ENCODE results near the gene HRH3. TPM values are rescaled to one million over a fixed set of nuclear protein-coding genes. Genes with fewer than 3 reads are reported as not detected.
A peak's percentile ranks its signal among the peaks of the same experiment; 100 is the strongest.

HRH3 gene
- total and polyA plus RNA-seq, 3 experiments from 2014 or later = not detected

DNA sequence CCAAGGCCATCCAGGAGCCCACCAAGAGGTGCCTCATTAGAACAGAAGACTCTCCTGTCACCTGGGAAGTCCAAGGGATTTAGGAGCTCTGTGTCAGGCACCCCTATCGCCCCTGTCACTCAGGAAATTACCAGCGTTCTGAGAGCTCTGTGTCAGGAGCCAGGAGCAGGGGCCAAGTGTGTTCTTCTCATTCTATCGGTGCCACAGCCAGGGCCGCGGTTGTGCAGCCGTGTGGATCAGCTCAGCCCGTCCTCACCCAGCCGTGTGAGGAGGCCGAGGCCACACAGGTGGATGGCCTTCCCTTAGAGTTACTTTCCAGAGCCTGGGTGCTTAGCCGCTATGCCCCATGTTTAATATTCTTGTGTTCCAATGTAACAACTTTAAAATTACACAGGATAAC lies 27.4 kb downstream of the HRH3 start:
- H3K27ac Mint-ChIP-seq = no peak overlapping the region
- peaks cover 0 to 51% (median 8%) of the 10 kb centered on the region in 3 donors for H3K36me3 Mint-ChIP-seq
- Histone ChIP-seq H3K4me3 (ENCODE audit: low read length) (no peak overlapping the region), H3K27me3 (ENCODE audit: insufficient read depth, low read length, poor library complexity, severe bottlenecking) (no peaks in the 10 kb centered on the region), H3K36me3 (ENCODE audit: insufficient read depth, low read length) (peaks cover under 1% of the 10 kb centered on the region), H3K27ac (ENCODE audit: low read depth, low read length) (no peak overlapping the region), H3K9me3 (ENCODE audit: low read length) (no peaks in the 10 kb centered on the region), H3K4me1 (ENCODE audit: insufficient read depth, low read length) (no peaks in the 10 kb centered on the region)
- DNase-seq = no peak
- H3K4me3 Mint-ChIP-seq = no peak overlapping the region
- H3K4me1 Mint-ChIP-seq = peaks cover 2 to 11% (median 6%) of the 10 kb centered on the region in 3 donors
- POLR2A ChIA-PET = no interaction called here
- H3K9me3 Mint-ChIP-seq = no peaks in the 10 kb centered on the region
- H3K27me3 Mint-ChIP-seq = peaks cover 0 to 2% of the 10 kb centered on the region in 2 donors
- CTCF ChIA-PET = no interaction called here

DNA sequence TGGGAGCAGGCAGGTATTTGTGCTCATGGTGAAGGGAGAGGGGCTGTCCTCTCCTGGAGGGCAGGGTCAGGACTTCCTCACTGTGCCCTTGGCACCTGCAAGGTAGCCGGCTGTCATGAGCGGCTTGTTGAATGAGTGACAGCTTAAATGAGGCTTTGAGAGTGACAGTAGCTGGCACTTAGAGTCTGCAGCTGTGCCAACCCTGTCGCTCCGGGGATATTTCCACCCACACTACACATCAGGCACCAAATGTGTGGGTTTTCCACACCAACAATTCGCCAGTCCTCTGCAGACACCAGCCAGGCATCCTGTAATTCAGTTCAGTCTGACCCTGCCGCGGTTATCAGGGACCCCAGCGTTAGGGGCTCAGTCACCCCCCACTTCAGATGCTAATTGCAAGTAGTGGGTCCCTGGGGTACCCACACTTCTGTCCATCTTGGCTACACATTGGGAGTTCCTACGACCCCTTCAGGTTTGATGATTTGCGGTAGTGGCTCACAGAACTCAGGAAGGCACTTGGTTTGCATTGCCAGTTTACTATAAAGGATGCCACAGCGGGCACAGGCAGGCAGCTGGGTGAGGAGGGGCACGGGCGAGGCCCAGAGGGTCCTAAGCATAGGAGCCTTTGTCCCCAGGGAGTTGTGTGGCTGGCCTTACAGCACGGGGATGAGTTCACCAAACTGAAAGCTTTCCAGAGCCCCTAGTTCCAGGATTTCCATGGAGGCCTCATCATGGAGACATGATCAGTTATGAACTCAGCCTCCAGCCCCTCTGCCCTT lies 28.1 kb downstream of the HRH3 start:
- H3K9me3 ChIP-seq (ENCODE audit: low read length) = no peaks in the 10 kb centered on the region
- no peak overlapping the region for H3K27ac ChIP-seq (ENCODE audit: low read depth, low read length)
- Mint-ChIP-seq H3K9me3 (no peaks in the 10 kb centered on the region), H3K36me3 (peaks cover 0 to 46% (median 8%) of the 10 kb centered on the region in 3 donors), H3K27me3 (peaks cover 0 to 2% of the 10 kb centered on the region in 2 donors), H3K4me3 (no peak overlapping the region), H3K4me1 (peaks cover 8 to 18% (median 11%) of the 10 kb centered on the region in 3 donors), H3K27ac (no peak overlapping the region)
- H3K4me1 ChIP-seq (ENCODE audit: insufficient read depth, low read length) = no peaks in the 10 kb centered on the region
- H3K4me3 ChIP-seq (ENCODE audit: low read length) = no peak overlapping the region
- CTCF ChIA-PET = interaction anchor here (1.1 kb wide), 1 partner anchor 181 kb away, joined by 3 read pairs; no protein-coding TSS in a partner anchor
- POLR2A ChIA-PET = no interaction called here
- DNase-seq = no peak
- H3K27me3 ChIP-seq (ENCODE audit: insufficient read depth, low read length, poor library complexity, severe bottlenecking) = no peaks in the 10 kb centered on the region
- no peaks in the 10 kb centered on the region for H3K36me3 ChIP-seq (ENCODE audit: insufficient read depth, low read length)

DNA sequence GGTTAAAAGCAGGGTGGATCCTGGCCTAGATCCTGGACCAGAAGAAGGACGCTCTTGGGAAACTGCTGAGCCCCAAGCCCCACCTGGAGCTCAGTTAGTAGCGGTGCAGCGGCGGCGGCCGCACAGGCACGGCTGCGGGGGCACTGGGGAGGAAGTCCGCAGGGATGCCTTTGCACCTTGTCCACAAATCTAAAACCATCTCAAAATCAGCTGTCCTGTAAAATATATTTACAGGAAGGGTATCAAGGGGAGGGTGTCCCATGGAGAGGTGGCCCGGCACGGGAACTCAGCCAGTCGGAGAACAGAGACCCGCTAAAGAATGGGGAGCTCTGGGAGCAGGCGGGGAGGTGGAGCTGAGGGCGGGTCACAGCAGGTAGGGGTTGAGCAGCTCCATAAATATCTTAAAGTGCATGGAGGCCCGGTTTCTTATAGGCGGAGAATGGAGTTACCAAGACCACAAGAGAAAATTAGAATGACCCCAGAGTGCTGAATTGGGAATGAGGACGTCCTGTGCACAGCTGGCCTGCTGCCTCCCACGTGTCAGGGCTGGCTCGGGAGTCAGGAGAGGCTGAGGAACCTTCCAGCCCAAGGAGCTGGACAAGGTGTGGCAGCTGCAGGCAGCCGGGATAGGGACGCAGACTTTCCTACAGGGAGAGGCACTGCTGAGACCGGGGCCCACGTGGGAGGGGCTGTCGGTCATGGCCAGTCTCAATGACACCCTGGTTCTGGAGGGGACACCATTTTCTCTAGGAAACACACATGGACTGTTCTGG lies 29.3 kb downstream of the HRH3 start:
- H3K27me3 Mint-ChIP-seq = peaks cover 0 to 2% of the 10 kb centered on the region in 2 donors
- H3K4me3 Mint-ChIP-seq = no peak overlapping the region
- Histone ChIP-seq H3K27me3 (ENCODE audit: insufficient read depth, low read length, poor library complexity, severe bottlenecking) (no peaks in the 10 kb centered on the region), H3K4me1 (ENCODE audit: insufficient read depth, low read length) (no peaks in the 10 kb centered on the region), H3K27ac (ENCODE audit: low read depth, low read length) (no peak overlapping the region), H3K36me3 (ENCODE audit: insufficient read depth, low read length) (no peaks in the 10 kb centered on the region), H3K9me3 (ENCODE audit: low read length) (no peaks in the 10 kb centered on the region), H3K4me3 (ENCODE audit: low read length) (no peak overlapping the region)
- peaks cover 0 to 44% (median 8%) of the 10 kb centered on the region in 3 donors for H3K36me3 Mint-ChIP-seq
- H3K9me3 Mint-ChIP-seq = no peaks in the 10 kb centered on the region
- peak overlapping the region in 1 of 8 donors; percentile 43 for H3K27ac Mint-ChIP-seq
- ChIA-PET CTCF (interaction anchor here (0.7 to 1.1 kb wide), 2 partner anchors 24 to 179 kb away, joined by 3 read pairs; no protein-coding TSS in a partner anchor), POLR2A (no interaction called here)
- peak in 1 of 5 donors; percentile 25 for DNase-seq
- peaks cover 16 to 26% (median 16%) of the 10 kb centered on the region in 3 donors for H3K4me1 Mint-ChIP-seq

DNA sequence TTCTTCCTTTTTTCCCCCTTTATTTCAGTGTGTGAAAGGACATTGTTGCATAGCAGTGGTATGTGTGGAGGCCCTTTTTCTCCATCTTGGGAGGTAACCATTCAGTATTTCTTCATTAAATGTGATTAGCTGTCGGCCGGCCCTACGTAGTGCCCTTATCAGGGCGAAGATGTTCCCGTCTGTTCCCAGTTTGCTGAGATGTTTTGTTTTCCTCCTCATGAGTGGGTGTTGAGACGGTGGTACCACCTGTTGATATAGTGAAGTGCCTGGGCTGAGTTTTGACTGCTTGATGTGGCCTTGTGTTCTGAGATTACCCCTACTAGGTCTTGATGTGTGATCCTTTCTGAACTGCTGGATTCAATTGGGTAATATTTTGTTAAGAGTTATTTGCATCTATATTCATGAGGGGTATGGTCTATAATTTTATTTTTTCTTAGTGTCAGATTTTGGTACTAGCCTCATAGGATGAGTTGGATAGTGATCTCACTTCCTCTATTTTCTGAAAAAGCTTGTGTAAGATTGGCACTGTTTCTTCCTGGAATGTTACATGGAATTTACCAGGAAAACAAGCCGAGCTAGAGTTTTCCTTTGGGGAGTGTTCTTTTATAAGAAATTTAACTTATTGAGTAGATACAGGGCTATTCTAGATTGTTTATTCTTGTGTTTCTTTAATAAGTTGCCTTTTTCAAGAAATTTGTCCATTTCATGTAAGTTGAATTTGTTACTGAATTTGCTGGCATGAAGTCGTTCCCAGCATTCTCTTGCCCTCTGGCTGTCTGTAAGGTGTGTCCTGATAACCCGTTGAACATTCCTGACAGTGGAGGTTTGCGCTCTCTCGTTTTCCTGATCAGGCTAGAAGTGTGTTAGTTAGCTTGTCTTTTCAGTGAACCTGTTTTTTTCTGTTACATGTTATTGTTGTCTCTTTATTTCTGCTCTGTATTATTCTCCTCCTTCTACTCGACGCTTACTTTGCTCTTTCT lies 32.9 kb downstream of the HRH3 start:
- H3K27me3 Mint-ChIP-seq = peaks cover 0 to 1% of the 10 kb centered on the region in 2 donors
- peaks cover 29 to 46% (median 46%) of the 10 kb centered on the region in 3 donors for H3K4me1 Mint-ChIP-seq
- no peak overlapping the region for H3K27ac ChIP-seq (ENCODE audit: low read depth, low read length)
- CTCF ChIA-PET = no interaction called here
- POLR2A ChIA-PET = no interaction called here
- H3K9me3 Mint-ChIP-seq = no peaks in the 10 kb centered on the region
- H3K9me3 ChIP-seq (ENCODE audit: low read length) = no peaks in the 10 kb centered on the region
- peak overlapping the region in 6 of 8 donors; percentile 18 to 74 (median 62) for H3K27ac Mint-ChIP-seq
- DNase-seq = no peak
- peaks cover 0 to 29% (median 5%) of the 10 kb centered on the region in 3 donors for H3K36me3 Mint-ChIP-seq
- H3K4me3 Mint-ChIP-seq = peak overlapping the region in 2 of 7 donors; percentile 42 to 70
- H3K36me3 ChIP-seq (ENCODE audit: insufficient read depth, low read length) = no peaks in the 10 kb centered on the region
- H3K4me3 ChIP-seq (ENCODE audit: low read length) = no peak overlapping the region
- H3K27me3 ChIP-seq (ENCODE audit: insufficient read depth, low read length, poor library complexity, severe bottlenecking) = no peaks in the 10 kb centered on the region
- H3K4me1 ChIP-seq (ENCODE audit: insufficient read depth, low read length) = peaks cover 14% of the 10 kb centered on the region

DNA sequence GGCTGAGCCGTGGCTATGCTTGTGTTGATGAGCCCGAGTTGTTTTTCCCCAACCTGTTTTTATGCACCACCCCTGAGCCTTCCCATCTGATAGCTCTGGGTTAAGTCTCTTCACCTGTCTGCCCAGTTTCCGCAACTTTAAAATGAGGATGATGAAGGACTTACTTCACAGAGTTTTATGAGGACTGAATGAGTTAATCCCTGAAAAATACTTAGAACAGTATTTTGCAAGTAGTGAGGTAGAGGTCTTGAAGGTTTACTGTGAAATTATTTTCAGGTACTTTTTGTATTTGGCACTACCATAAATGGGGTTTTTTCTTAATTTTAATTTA lies 34.0 kb downstream of the HRH3 start:
- POLR2A ChIA-PET = no interaction called here
- H3K4me1 ChIP-seq (ENCODE audit: insufficient read depth, low read length) = peaks cover 14% of the 10 kb centered on the region
- H3K27ac ChIP-seq (ENCODE audit: low read depth, low read length) = no peak overlapping the region
- H3K4me3 ChIP-seq (ENCODE audit: low read length) = no peak overlapping the region
- CTCF ChIA-PET = no interaction called here
- no peaks in the 10 kb centered on the region for H3K36me3 ChIP-seq (ENCODE audit: insufficient read depth, low read length)
- H3K9me3 ChIP-seq (ENCODE audit: low read length) = no peaks in the 10 kb centered on the region
- DNase-seq = no peak
- Mint-ChIP-seq H3K27ac (peak overlapping the region in 3 of 8 donors; percentile 33 to 69 (median 68)), H3K27me3 (peaks cover 0 to 1% of the 10 kb centered on the region in 2 donors), H3K9me3 (no peaks in the 10 kb centered on the region), H3K36me3 (peaks cover 0 to 26% (median 5%) of the 10 kb centered on the region in 3 donors), H3K4me1 (peaks cover 35 to 54% (median 53%) of the 10 kb centered on the region in 3 donors), H3K4me3 (peak overlapping the region in 1 of 7 donors; percentile 27)
- H3K27me3 ChIP-seq (ENCODE audit: insufficient read depth, low read length, poor library complexity, severe bottlenecking) = no peaks in the 10 kb centered on the region

DNA sequence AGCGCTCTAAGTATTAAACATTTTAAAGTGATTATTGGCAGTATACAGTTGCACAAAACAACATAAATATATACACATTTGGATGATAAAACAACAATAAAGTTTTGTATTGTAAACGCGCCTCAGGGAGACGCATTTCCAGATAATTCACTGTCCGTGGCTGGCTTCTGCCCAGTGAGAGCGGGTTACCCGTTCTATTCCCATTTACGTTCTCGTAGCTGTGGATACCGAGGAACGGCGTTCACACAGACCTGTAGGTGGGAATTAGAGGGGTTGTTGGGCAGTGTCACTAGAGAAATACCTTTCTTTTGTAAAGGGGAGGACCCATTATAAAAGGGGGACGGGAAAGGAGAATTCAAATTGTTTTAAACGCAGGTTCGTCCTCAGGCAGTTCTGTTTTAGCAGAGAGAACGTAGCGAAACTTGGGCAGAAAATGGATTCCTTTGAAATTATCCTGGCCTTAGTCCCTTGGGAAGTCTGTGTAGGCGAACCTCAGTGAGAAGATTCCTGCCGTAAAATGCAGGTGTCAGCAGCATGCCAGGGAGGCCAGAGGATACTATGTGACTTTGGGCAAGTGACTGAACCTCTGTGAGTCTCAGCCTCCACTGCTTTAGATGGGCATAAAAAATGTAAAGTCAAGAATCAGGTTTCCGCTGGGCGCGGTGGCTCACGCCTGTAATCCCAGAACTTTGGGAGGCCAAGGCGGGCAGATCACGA lies 36.5 kb downstream of the HRH3 start:
- POLR2A ChIA-PET = no interaction called here
- Histone ChIP-seq H3K4me3 (ENCODE audit: low read length) (peak overlapping the region; percentile 70), H3K27ac (ENCODE audit: low read depth, low read length) (peak overlapping the region; percentile 93), H3K36me3 (ENCODE audit: insufficient read depth, low read length) (no peaks in the 10 kb centered on the region), H3K4me1 (ENCODE audit: insufficient read depth, low read length) (peaks cover 14% of the 10 kb centered on the region), H3K9me3 (ENCODE audit: low read length) (no peaks in the 10 kb centered on the region), H3K27me3 (ENCODE audit: insufficient read depth, low read length, poor library complexity, severe bottlenecking) (no peaks in the 10 kb centered on the region)
- Mint-ChIP-seq H3K27ac (peak overlapping the region; percentile 95 to 97 (median 96)), H3K27me3 (peaks cover 0 to 1% of the 10 kb centered on the region in 2 donors), H3K4me1 (peaks cover 31 to 54% (median 45%) of the 10 kb centered on the region in 3 donors), H3K4me3 (peak overlapping the region; percentile 90 to 97 (median 93)), H3K9me3 (no peaks in the 10 kb centered on the region), H3K36me3 (peaks cover 0 to 15% (median 0%) of the 10 kb centered on the region in 3 donors)
- DNase-seq = no peak
- CTCF ChIA-PET = no interaction called here
